WTC11 (cell line): Measurements from ENCODE around the gene SLC48A1. TPM values are rescaled to one million over a fixed set of nuclear protein-coding genes. Genes with fewer than 3 reads are reported as not detected.

Source experiments
- ATAC-seq: fragments of 200-7000 bp; cut with Tn5 transposase; 2 replicates; pipeline ENCODE4 v1.10.0; 2021; ENCODE audit warnings: mild to moderate bottlenecking, moderate library complexity
- CTCF ChIA-PET: fragments of 300-600 bp; sonication (Branson Sonifier 250); formaldehyde crosslinking; loops from one replicate; lab custom pipeline; 2021; ENCODE audit warnings: antibody characterized with exemption; lab: Charles Lee
- POLR2A ChIA-PET: fragments of 350-600 bp; sonication (Branson Sonifier 250); formaldehyde crosslinking; loops from one replicate; lab custom pipeline; 2021; ENCODE audit warnings: antibody characterized with exemption; lab: Charles Lee
- DNase-seq: peaks from one replicate; pipeline ENCODE4 v3.0.0; 2021; ENCODE audit warnings: low spot score
- H3K27ac Mint-ChIP-seq: 2 replicates; pipeline ENCODE4 v1.8.0; 2021; ENCODE audit warnings: mixed read lengths
- H3K27me3 Mint-ChIP-seq: 2 replicates; pipeline ENCODE4 v1.8.0; 2021; ENCODE audit warnings: low read depth, mild to moderate bottlenecking, moderate library complexity, mixed read lengths
- H3K36me3 Mint-ChIP-seq: 2 replicates; pipeline ENCODE4 v1.8.0; 2021; ENCODE audit warnings: mixed read lengths
- H3K4me1 Mint-ChIP-seq: 2 replicates; pipeline ENCODE4 v1.8.0; 2022; ENCODE audit warnings: mixed read lengths
- H3K4me3 Mint-ChIP-seq: 2 replicates; pipeline ENCODE4 v1.8.0; 2021; ENCODE audit warnings: mild to moderate bottlenecking, moderate library complexity, mixed read lengths
- H3K9me3 Mint-ChIP-seq: 2 replicates; pipeline ENCODE4 v1.8.0; 2021; ENCODE audit warnings: mixed read lengths
- ATF1 ChIP-seq: sonication (generic); formaldehyde crosslinking; IDR thresholded peaks from 2 replicates; pipeline ENCODE4 v1.8.1; 2023; ENCODE audit warnings: mild to moderate bottlenecking, moderate library complexity, missing genetic modification reagents
- FOXJ3 ChIP-seq: sonication (generic); formaldehyde crosslinking; IDR thresholded peaks from 2 replicates; pipeline ENCODE4 v1.9.0; 2021; ENCODE audit warnings: missing genetic modification reagents, mild to moderate bottlenecking, borderline replicate concordance
- GRHL2 ChIP-seq: fragments of 250-450 bp; sonication (Bioruptor Pico); IDR thresholded peaks from 2 replicates; pipeline ENCODE4 v1.8.0; 2022; ENCODE audit warnings: mild to moderate bottlenecking, moderate library complexity; ENCODE audit not compliant: insufficient replicate concordance, severe bottlenecking
- GTF2I ChIP-seq: fragments of 250-450 bp; sonication (Bioruptor Pico); conservative IDR thresholded peaks from 2 replicates; pipeline ENCODE4 v1.4.0; 2021; ENCODE audit warnings: mild to moderate bottlenecking
- MYBL2 ChIP-seq: sonication (generic); formaldehyde crosslinking; IDR thresholded peaks from 2 replicates; pipeline ENCODE4 v1.8.1; 2023; ENCODE audit warnings: mild to moderate bottlenecking, moderate library complexity, missing genetic modification reagents
- NFE2L1 ChIP-seq: sonication (generic); formaldehyde crosslinking; IDR thresholded peaks from 2 replicates; pipeline ENCODE4 v1.8.1; 2023; ENCODE audit warnings: missing genetic modification reagents
- NFYB ChIP-seq: sonication (generic); formaldehyde crosslinking; conservative IDR thresholded peaks from 2 replicates; pipeline ENCODE4 v1.8.0; 2022; ENCODE audit warnings: low read depth, missing genetic modification reagents
- NR2C2 ChIP-seq: sonication (generic); formaldehyde crosslinking; IDR thresholded peaks from 2 replicates; pipeline ENCODE4 v1.8.0; 2022; ENCODE audit warnings: mild to moderate bottlenecking, missing genetic modification reagents
- NR3C1 ChIP-seq: sonication (generic); formaldehyde crosslinking; conservative IDR thresholded peaks from 2 replicates; pipeline ENCODE4 v1.8.1; 2023; ENCODE audit warnings: low read depth, mild to moderate bottlenecking, missing genetic modification reagents
- RELA ChIP-seq: sonication (generic); formaldehyde crosslinking; IDR thresholded peaks from 2 replicates; pipeline ENCODE4 v1.8.1; 2022; ENCODE audit warnings: missing genetic modification reagents, mild to moderate bottlenecking, borderline replicate concordance
- SOX15 ChIP-seq: fragments of 250-450 bp; sonication (Bioruptor Pico); IDR thresholded peaks from 2 replicates; pipeline ENCODE4 v1.9.0; 2021; ENCODE audit warnings: mild to moderate bottlenecking
- TCF7 ChIP-seq: sonication (generic); formaldehyde crosslinking; IDR thresholded peaks from 2 replicates; pipeline ENCODE4 v1.8.0; 2022; ENCODE audit warnings: mild to moderate bottlenecking, low read depth, missing genetic modification reagents, moderate library complexity
- TEAD4 ChIP-seq: sonication (generic); formaldehyde crosslinking; IDR thresholded peaks from 2 replicates; pipeline ENCODE4 v1.8.0; 2022; ENCODE audit warnings: mild to moderate bottlenecking, missing genetic modification reagents
- ZNF317 ChIP-seq: sonication (generic); formaldehyde crosslinking; IDR thresholded peaks from 2 replicates; pipeline ENCODE4 v1.8.1; 2023; ENCODE audit warnings: low read depth, mild to moderate bottlenecking, moderate library complexity, missing genetic modification reagents, borderline replicate concordance
- total RNA-seq: library from RNA; stranded (reverse); gene quantifications from 3 replicates; pipeline ENCODE4 v1.2.3, GENCODE V29; 2021
- TF ChIP-seq, protein P1 (sequence below): fragments of 250-450 bp; sonication (Bioruptor Pico); IDR thresholded peaks from 2 replicates; pipeline ENCODE4 v1.9.0; 2021; ENCODE audit warnings: mild to moderate bottlenecking, borderline replicate concordance
- TF ChIP-seq, protein P2 (sequence below): fragments of 250-450 bp; sonication (Bioruptor Pico); IDR thresholded peaks from 2 replicates; pipeline ENCODE4 v1.9.0; 2021; ENCODE audit warnings: mild to moderate bottlenecking
- TF ChIP-seq, protein P3 (sequence below): fragments of 250-450 bp; sonication (Bioruptor Pico); IDR thresholded peaks from 2 replicates; pipeline ENCODE4 v1.9.0; 2021; ENCODE audit warnings: moderate library complexity, mild to moderate bottlenecking, inconsistent platforms, borderline replicate concordance
- TF ChIP-seq, protein P4 (sequence below): sonication (generic); formaldehyde crosslinking; IDR thresholded peaks from 2 replicates; pipeline ENCODE4 v1.8.0; 2022; ENCODE audit warnings: mild to moderate bottlenecking, missing genetic modification reagents
- TF ChIP-seq, protein P5 (sequence below): sonication (generic); formaldehyde crosslinking; IDR thresholded peaks from 2 replicates; pipeline ENCODE4 v1.8.1; 2022; ENCODE audit warnings: low read depth, mild to moderate bottlenecking, moderate library complexity, missing genetic modification reagents, borderline replicate concordance

The SLC48A1 gene
- total RNA-seq, 1 experiment from 2014 or later: 13.8 TPM

DNA sequence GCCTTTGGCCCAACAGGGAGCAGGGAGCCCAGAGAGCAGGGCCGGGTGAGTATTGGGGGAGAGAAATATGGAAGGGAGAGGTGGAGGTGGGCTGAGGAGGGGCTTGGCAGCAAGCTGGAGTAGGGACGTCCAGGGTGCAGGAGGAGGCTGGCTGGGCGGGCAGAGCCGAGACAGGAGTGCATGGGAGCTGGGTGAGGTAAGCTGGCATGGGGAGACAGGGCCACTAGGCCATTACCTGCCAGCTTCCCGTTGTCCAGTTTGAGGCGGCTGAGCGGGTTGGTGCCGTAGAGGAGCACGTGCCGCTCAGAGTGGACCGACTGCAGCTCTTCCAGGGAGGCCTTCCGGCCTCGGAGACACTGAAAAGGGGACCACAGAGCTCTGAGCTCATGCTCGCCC is 18.3 kb downstream of the SLC48A1 start:
- ChIA-PET CTCF (interaction anchor here (2.5 to 4.2 kb wide), 2 partner anchors 11 to 47 kb away, joined by 17 to 36 read pairs; no protein-coding TSS in a partner anchor), POLR2A (no interaction called here)
- ATAC-seq (no peak), DNase-seq (no peak)
- no peaks in the 10 kb centered on the region for H3K9me3 Mint-ChIP-seq
- H3K4me1 Mint-ChIP-seq: no peaks in the 10 kb centered on the region
- no peaks in the 10 kb centered on the region for H3K27me3 Mint-ChIP-seq
- H3K36me3 Mint-ChIP-seq: peaks cover 49% of the 10 kb centered on the region
- TF ChIP-seq, protein P1, sequence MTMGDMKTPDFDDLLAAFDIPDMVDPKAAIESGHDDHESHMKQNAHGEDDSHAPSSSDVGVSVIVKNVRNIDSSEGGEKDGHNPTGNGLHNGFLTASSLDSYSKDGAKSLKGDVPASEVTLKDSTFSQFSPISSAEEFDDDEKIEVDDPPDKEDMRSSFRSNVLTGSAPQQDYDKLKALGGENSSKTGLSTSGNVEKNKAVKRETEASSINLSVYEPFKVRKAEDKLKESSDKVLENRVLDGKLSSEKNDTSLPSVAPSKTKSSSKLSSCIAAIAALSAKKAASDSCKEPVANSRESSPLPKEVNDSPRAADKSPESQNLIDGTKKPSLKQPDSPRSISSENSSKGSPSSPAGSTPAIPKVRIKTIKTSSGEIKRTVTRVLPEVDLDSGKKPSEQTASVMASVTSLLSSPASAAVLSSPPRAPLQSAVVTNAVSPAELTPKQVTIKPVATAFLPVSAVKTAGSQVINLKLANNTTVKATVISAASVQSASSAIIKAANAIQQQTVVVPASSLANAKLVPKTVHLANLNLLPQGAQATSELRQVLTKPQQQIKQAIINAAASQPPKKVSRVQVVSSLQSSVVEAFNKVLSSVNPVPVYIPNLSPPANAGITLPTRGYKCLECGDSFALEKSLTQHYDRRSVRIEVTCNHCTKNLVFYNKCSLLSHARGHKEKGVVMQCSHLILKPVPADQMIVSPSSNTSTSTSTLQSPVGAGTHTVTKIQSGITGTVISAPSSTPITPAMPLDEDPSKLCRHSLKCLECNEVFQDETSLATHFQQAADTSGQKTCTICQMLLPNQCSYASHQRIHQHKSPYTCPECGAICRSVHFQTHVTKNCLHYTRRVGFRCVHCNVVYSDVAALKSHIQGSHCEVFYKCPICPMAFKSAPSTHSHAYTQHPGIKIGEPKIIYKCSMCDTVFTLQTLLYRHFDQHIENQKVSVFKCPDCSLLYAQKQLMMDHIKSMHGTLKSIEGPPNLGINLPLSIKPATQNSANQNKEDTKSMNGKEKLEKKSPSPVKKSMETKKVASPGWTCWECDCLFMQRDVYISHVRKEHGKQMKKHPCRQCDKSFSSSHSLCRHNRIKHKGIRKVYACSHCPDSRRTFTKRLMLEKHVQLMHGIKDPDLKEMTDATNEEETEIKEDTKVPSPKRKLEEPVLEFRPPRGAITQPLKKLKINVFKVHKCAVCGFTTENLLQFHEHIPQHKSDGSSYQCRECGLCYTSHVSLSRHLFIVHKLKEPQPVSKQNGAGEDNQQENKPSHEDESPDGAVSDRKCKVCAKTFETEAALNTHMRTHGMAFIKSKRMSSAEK (CRISPR knock-in tag): no peak
- TF ChIP-seq SOX15 (CRISPR knock-in tag) (no peak), GTF2I (CRISPR knock-in tag) (no peak), GRHL2 (CRISPR knock-in tag) (no peak), NFE2L1 (CRISPR knock-in tag) (no peak), RELA (no peak), MYBL2 (CRISPR knock-in tag) (no peak)
- TF ChIP-seq, protein P2, sequence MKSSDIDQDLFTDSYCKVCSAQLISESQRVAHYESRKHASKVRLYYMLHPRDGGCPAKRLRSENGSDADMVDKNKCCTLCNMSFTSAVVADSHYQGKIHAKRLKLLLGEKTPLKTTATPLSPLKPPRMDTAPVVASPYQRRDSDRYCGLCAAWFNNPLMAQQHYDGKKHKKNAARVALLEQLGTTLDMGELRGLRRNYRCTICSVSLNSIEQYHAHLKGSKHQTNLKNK (CRISPR knock-in tag): no peak
- TF ChIP-seq, protein P3, sequence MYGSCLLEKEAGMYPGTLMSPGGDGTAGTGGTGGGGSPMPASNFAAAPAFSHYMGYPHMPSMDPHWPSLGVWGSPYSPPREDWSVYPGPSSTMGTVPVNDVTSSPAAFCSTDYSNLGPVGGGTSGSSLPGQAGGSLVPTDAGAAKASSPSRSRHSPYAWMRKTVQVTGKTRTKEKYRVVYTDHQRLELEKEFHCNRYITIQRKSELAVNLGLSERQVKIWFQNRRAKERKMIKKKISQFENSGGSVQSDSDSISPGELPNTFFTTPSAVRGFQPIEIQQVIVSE (CRISPR knock-in tag): no peak
- no peak overlapping the region for H3K4me3 Mint-ChIP-seq
- H3K27ac Mint-ChIP-seq: no peak overlapping the region

DNA sequence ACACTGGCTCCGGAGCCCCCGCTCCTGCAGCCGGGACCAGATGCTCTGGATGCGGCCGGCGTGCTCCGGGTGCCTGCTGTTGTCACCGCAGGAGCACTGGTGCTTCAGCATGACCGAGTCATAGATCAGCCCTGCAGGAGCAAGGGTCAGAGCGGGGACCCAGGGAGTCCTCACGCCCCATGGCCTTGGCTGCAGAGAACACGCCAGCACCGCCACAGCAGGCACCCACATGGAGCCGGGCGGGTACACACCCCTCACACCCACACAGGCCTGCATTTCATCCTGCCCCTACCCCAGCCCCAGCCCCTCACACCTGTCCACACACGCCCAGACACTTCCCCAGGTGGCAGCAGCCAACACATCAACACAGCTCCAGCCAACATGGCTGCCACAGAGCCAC is 18.8 kb downstream of the SLC48A1 start:
- DNase-seq: no peak
- no peaks in the 10 kb centered on the region for H3K27me3 Mint-ChIP-seq
- no peak for TF ChIP-seq TEAD4
- no peak for TF ChIP-seq NFYB (CRISPR knock-in tag)
- no peak for TF ChIP-seq NR3C1 (CRISPR knock-in tag)
- TF ChIP-seq, protein P4, sequence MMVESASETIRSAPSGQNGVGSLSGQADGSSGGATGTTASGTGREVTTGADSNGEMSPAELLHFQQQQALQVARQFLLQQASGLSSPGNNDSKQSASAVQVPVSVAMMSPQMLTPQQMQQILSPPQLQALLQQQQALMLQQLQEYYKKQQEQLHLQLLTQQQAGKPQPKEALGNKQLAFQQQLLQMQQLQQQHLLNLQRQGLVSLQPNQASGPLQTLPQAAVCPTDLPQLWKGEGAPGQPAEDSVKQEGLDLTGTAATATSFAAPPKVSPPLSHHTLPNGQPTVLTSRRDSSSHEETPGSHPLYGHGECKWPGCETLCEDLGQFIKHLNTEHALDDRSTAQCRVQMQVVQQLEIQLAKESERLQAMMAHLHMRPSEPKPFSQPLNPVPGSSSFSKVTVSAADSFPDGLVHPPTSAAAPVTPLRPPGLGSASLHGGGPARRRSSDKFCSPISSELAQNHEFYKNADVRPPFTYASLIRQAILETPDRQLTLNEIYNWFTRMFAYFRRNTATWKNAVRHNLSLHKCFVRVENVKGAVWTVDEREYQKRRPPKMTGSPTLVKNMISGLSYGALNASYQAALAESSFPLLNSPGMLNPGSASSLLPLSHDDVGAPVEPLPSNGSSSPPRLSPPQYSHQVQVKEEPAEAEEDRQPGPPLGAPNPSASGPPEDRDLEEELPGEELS: no peak
- TF ChIP-seq FOXJ3 (CRISPR knock-in tag): no peak
- no peak for TF ChIP-seq NR2C2
- TF ChIP-seq ATF1: no peak
- TF ChIP-seq, protein P5, sequence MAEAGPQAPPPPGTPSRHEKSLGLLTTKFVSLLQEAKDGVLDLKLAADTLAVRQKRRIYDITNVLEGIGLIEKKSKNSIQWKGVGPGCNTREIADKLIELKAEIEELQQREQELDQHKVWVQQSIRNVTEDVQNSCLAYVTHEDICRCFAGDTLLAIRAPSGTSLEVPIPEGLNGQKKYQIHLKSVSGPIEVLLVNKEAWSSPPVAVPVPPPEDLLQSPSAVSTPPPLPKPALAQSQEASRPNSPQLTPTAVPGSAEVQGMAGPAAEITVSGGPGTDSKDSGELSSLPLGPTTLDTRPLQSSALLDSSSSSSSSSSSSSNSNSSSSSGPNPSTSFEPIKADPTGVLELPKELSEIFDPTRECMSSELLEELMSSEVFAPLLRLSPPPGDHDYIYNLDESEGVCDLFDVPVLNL (CRISPR knock-in tag): no peak
- TF ChIP-seq TCF7 (CRISPR knock-in tag): no peak
- TF ChIP-seq ZNF317 (CRISPR knock-in tag): no peak
- CTCF ChIA-PET: interaction anchor here (4.2 to 14.9 kb wide), 2 partner anchors 44 to 46 kb away, joined by 36 to 408 read pairs; no protein-coding TSS in a partner anchor
- peaks cover 44% of the 10 kb centered on the region for H3K36me3 Mint-ChIP-seq
- POLR2A ChIA-PET: no interaction called here
- H3K27ac Mint-ChIP-seq: peak overlapping the region; percentile 72; the same call in 1 of the 2 replicates
- H3K9me3 Mint-ChIP-seq: no peaks in the 10 kb centered on the region
- H3K4me1 Mint-ChIP-seq: no peaks in the 10 kb centered on the region
- ATAC-seq: no peak
- no peak overlapping the region for H3K4me3 Mint-ChIP-seq
